Right lobe of liver (tissue), 6 donors: ENCODE data around the gene ADGRL3. TPM values are rescaled to one million over a fixed set of nuclear protein-coding genes. Genes with fewer than 3 reads are reported as not detected.

Experiments used
- ATAC-seq, 4 donors: fragments of 200-7000 bp; cut with Tn5 transposase; one replicate each; pipeline ENCODE4 v1.9.1; 2020; ENCODE audit warnings: mild to moderate bottlenecking in 4 of 4, moderate library complexity in 4 of 4
- DNase-seq, 3 donors: peaks; one replicate each; pipeline ENCODE4 v3.0.0-alpha.2; 2020
- H3K27ac ChIP-seq, 3 donors: fragments of 200-600 bp; one replicate each; pipeline ENCODE4 v1.8.0; 2022
- H3K27me3 ChIP-seq, 2 donors: fragments of 200-600 bp; one replicate each; pipeline ENCODE4 v1.8.0; 2022
- H3K36me3 ChIP-seq, 4 donors: fragments of 200-600 bp; sonication (generic) in 1 of 4; one replicate each; pipeline versions ENCODE4 v1.5.1 to v1.8.0; 2017 to 2022; ENCODE audit warnings: control low read depth in 1 of 4
- H3K4me1 ChIP-seq, 4 donors: fragments of 200-600 bp; sonication (generic) in 1 of 4; one replicate each; pipeline versions ENCODE4 v1.5.1 to v1.8.0; 2017 to 2022; ENCODE audit warnings: control low read depth in 1 of 4
- H3K4me3 ChIP-seq, 3 donors: fragments of 200-600 bp; one replicate each; pipeline ENCODE4 v1.8.0; 2022
- H3K9me3 ChIP-seq, 4 donors: fragments of 200-600 bp; sonication (generic) in 1 of 4; one replicate each; pipeline versions ENCODE4 v1.5.1 to v1.8.0; 2017 to 2022; ENCODE audit warnings: control low read depth in 1 of 4
- POLR2A ChIP-seq: fragments of 450-650 bp; IDR thresholded peaks from one replicate; pipeline ENCODE4 v1.6.1; 2017; ENCODE audit warnings: antibody characterized with exemption, mild to moderate bottlenecking
- WGBS: methylation state at CpG from one replicate; pipeline ENCODE4 v1.1.6; 2018; ENCODE audit warnings: low coverage, low lambda C conversion rate; ENCODE audit not compliant: insufficient coverage; ENCODE audit errors: missing lambda C conversion rate; 5-methylcytosine and 5-hydroxymethylcytosine counted together
- intact Hi-C, 2 donors: fragments of 100-400 bp; cut with DNase I; formaldehyde crosslinking; loops; one replicate each; pipeline versions ENCODE4 v1.11.2 to v1.14.1; 2022
- total RNA-seq, 6 experiments: library from RNA; depleted of rRNA in 2 of 6; stranded (reverse); fragments of >200 nt in 2 of 6; fragmentation: NEBNext Ultra II Directional in 3 of 6; extraction: Animal tissue kit (Norgen Biotek cat#: 25700) in 3 of 6; gene quantifications; one replicate each; pipeline versions ENCODE4 v1.1.0 to v1.2.4, GENCODE V29; 2016 to 2023
- TF ChIP-seq, protein P1 (sequence below), 4 donors: fragments of 200-600 bp in 3 of 4; fragments of 450-650 bp in 1 of 4; IDR thresholded peaks; one replicate each; pipeline versions ENCODE4 v1.5.1 to v1.8.0; 2016 to 2022; ENCODE audit warnings: antibody characterized with exemption in 4 of 4, mild to moderate bottlenecking in 2 of 4
- donor health status: DM: no; HTN: yes; CAD: no.
- donor health status: DM: no; HTN: no; CAD: no.
- donor health status: DM: no; HTN: no; CAD: no.
- donor health status: DM: no; HTN: yes; CAD: no.
- donor health status: DM: no; HTN: yes; CAD: no.

The ADGRL3 gene
- total RNA-seq, 6 experiments from 2014 or later = 0.06 to 1.1 (median 0.35) TPM

DNA sequence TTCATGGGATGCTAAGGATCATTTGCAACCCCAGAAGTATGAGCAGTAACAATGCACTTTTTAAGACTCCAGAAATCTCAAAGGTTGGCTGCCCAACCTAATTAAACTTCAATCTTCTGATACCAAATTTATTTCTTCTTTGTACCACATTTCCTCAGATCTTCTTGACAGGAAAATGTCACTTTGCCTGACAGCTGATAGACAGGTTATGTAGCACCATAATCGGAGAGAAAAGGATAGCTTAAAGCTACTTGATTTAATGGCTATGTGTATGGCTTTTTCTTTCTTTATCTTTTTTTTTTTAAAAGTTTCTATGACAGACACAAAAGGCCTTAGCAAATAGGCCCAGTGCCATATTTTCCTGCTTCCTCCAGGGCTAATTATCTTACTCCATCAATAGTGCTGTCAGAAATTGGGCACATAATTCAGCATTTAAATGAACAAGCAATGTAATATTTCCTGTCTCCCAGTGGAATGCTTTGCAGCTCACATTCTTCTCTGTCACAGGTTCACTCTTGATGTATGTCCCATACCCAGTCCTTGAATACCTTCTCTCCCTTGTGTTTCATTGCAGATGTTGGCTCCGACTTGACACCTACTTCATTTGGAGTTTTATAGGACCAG lies 795.7 kb downstream of the ADGRL3 start:
- Histone ChIP-seq H3K27ac (no peak overlapping the region), H3K4me1 (no peaks in the 10 kb centered on the region), H3K36me3 (no peaks in the 10 kb centered on the region), H3K9me3 (no peaks in the 10 kb centered on the region), H3K27me3 (no peaks in the 10 kb centered on the region), H3K4me3 (no peak overlapping the region)
- ATAC-seq (no peak), DNase-seq (no peak)
- intact Hi-C loops = no loop called here
- TF ChIP-seq POLR2A = no peak
- TF ChIP-seq, protein P1, sequence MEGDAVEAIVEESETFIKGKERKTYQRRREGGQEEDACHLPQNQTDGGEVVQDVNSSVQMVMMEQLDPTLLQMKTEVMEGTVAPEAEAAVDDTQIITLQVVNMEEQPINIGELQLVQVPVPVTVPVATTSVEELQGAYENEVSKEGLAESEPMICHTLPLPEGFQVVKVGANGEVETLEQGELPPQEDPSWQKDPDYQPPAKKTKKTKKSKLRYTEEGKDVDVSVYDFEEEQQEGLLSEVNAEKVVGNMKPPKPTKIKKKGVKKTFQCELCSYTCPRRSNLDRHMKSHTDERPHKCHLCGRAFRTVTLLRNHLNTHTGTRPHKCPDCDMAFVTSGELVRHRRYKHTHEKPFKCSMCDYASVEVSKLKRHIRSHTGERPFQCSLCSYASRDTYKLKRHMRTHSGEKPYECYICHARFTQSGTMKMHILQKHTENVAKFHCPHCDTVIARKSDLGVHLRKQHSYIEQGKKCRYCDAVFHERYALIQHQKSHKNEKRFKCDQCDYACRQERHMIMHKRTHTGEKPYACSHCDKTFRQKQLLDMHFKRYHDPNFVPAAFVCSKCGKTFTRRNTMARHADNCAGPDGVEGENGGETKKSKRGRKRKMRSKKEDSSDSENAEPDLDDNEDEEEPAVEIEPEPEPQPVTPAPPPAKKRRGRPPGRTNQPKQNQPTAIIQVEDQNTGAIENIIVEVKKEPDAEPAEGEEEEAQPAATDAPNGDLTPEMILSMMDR (IDR thresholded peaks at IDR 0.05) = no peak
- WGBS = 59% methylated on average over 2 of the region's 2 CpGs

DNA sequence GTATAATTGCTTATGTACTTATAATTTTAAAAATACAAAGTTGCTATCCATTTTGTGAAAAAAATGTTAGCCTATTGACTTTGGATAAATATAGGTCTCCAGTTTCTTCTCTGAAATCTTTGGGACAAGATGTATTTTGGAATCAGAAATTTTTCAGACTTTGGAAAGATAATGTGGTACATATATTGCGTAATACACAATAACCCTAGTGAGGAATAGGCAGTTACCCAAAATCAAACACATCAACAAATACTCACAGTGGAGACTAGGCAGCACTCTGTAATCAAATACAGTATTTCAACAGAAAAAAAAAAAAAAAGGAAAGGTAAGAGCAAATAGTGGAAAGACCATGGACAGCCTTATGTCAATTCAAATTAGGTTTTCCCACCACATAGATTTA lies 796.8 kb downstream of the ADGRL3 start:
- Histone ChIP-seq H3K27ac (no peak overlapping the region), H3K27me3 (no peaks in the 10 kb centered on the region), H3K36me3 (no peaks in the 10 kb centered on the region), H3K9me3 (no peaks in the 10 kb centered on the region), H3K4me1 (no peaks in the 10 kb centered on the region), H3K4me3 (no peak overlapping the region)
- DNase-seq (no peak), ATAC-seq (peak in 1 of 4 donors; percentile 28)
- intact Hi-C loops = no loop called here
- TF ChIP-seq, protein P1 (IDR thresholded peaks at IDR 0.05) = no peak
- TF ChIP-seq POLR2A = no peak
- WGBS = 29% methylated on average over 1 of the region's 1 CpG

DNA sequence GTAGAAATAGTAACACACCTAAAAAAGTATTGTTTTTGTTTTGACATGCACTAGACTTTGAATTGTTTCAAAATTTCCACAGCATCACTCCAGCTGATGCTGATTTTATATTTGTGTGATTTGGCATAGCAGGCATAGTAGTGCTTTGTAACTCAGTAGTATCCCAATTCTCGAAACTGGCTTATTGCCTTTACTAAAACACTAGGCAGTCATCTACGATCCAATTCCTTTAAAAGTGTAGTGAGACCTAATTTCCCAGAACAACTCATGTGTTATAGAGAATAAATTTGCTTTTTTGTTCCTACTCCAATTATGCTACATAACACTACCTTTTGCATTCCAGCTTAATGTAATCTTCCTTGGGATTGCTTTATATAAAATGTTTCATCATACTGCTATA lies 797.7 kb downstream of the ADGRL3 start:
- 46% methylated on average over 2 of the region's 2 CpGs for WGBS
- DNase-seq = no peak
- no peak for ATAC-seq
- Histone ChIP-seq H3K4me1 (no peaks in the 10 kb centered on the region), H3K36me3 (no peaks in the 10 kb centered on the region), H3K27ac (no peak overlapping the region), H3K27me3 (no peaks in the 10 kb centered on the region), H3K4me3 (no peak overlapping the region), H3K9me3 (no peaks in the 10 kb centered on the region)
- TF ChIP-seq, protein P1 (IDR thresholded peaks at IDR 0.05) = no peak
- TF ChIP-seq POLR2A = no peak
- intact Hi-C loops = no loop called here

DNA sequence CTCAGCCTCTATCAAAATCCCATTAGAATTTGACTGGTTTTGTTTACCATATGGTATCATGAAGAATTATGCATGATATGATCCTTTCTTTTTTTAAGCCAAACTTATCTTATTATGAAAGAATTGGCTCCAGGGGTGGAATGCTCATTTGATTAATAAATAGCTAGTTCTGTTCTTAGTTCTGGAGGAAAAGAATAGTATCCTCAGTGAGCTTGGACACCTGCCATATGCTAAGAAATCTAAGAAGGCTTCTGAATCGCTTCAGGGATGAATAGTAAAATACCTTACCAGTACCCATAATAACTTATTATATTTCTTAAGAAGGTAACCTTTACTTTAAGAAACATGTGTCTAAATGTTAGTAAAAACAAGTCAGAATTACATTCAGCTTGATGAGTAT lies 803.6 kb downstream of the ADGRL3 start:
- Histone ChIP-seq H3K4me3 (no peak overlapping the region), H3K9me3 (no peaks in the 10 kb centered on the region), H3K27ac (no peak overlapping the region), H3K27me3 (no peaks in the 10 kb centered on the region), H3K4me1 (no peaks in the 10 kb centered on the region), H3K36me3 (no peaks in the 10 kb centered on the region)
- ATAC-seq (no peak), DNase-seq (no peak)
- 58% methylated on average over 1 of the region's 1 CpG for WGBS
- TF ChIP-seq POLR2A = no peak
- TF ChIP-seq, protein P1 (IDR thresholded peaks at IDR 0.05) = no peak
- intact Hi-C loops = no loop called here

DNA sequence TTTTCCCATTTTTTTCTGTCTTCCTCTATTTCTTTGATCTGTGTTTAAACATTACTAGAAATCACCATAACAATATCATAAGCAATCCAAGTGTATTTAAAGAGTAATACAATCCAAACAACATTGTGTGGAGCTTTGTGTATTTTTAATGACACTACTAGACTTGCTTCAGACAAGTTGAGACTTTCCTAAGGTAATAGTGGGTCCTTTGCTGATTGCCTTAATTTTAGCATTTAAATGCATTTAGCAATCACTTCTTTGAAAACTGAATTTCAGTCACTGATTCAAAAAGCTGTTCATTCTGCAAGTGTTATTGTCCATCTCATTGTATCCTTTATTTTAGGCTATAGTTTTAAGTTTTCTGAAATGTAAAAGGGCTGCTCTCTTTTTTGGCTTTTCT lies 804.8 kb downstream of the ADGRL3 start:
- H3K4me3 ChIP-seq = no peak overlapping the region
- H3K36me3 ChIP-seq = no peaks in the 10 kb centered on the region
- ATAC-seq (no peak), DNase-seq (no peak)
- H3K9me3 ChIP-seq = no peaks in the 10 kb centered on the region
- H3K4me1 ChIP-seq = no peaks in the 10 kb centered on the region
- no peak for TF ChIP-seq POLR2A
- TF ChIP-seq, protein P1 (IDR thresholded peaks at IDR 0.05) = no peak
- intact Hi-C loops = no loop called here
- no peak overlapping the region for H3K27ac ChIP-seq
- H3K27me3 ChIP-seq = no peaks in the 10 kb centered on the region
